GM18520 (cell line): ENCODE measurements around the gene PGAM2.

Experiments used
- ATAC-seq: cut with Tn5 transposase; IDR thresholded peaks from one replicate; pipeline ENCODE4 v1.9.1; 2021; ENCODE audit not compliant: unreplicated experiment

PGAM2 gene

DNA sequence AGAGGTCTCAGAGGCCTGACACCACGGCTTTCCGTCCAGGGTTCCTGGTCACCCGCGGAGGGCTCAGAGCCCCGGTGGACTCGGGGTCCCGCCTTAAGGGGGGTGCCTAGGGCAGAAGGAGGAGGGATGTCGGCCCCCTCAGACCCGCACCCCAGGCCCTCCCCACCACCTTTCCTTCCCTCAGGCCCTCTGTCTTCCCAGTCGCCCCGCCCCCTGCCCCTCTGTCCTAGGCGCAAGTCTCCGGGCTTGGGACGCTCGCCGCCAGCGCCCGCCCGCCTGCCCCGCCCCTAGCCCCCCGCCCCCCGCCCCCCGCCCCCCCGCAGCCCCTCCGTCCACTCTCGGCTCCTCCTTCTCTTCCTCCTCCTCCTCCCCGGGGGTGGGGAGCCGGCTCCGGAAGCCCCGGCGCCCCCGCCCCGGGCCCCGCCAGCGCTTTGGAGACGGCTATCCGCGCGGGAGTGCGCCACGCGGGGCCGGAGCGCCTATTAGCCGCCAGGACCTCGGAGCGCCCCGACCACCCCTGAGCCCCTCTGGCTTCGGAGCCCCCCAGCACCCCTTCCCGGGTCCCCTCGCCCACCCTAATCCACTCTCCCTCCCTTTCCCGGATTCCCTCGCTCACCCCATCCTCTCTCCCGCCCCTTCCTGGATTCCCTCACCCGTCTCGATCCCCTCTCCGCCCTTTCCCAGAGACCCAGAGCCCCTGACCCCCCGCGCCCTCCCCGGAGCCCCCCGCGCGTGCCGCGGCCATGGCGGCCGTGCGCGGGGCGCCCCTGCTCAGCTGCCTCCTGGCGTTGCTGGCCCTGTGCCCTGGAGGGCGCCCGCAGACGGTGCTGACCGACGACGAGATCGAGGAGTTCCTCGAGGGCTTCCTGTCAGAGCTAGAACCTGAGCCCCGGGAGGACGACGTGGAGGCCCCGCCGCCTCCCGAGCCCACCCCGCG, 38.8 kb upstream of the PGAM2 start, which contains the start of gene AEBP1:
TSS of gene AEBP1 (plus strand) at position 423 of the 937 bp plus-strand sequence. CDS start at position 744, 321 bp downstream.
- ATAC-seq = no peak

DNA sequence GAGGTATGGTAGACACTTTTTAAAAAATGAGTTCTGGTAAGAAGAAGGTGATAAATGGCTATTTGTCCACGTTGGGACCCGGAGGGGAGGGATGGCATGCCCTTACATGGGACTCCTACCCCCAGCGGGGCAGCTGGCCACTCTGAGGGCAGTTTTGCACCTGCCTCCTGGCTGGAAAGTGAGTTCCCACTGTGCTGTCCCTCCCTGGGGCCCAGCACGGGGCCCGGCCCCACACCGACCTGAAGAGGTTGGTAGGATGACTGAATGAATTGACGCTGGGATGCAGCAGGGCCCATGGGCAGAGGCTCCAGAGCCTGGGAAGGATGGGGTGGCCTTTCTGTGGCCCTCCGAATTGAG, 38.2 kb upstream of the PGAM2 start:
- ATAC-seq = no peak

DNA sequence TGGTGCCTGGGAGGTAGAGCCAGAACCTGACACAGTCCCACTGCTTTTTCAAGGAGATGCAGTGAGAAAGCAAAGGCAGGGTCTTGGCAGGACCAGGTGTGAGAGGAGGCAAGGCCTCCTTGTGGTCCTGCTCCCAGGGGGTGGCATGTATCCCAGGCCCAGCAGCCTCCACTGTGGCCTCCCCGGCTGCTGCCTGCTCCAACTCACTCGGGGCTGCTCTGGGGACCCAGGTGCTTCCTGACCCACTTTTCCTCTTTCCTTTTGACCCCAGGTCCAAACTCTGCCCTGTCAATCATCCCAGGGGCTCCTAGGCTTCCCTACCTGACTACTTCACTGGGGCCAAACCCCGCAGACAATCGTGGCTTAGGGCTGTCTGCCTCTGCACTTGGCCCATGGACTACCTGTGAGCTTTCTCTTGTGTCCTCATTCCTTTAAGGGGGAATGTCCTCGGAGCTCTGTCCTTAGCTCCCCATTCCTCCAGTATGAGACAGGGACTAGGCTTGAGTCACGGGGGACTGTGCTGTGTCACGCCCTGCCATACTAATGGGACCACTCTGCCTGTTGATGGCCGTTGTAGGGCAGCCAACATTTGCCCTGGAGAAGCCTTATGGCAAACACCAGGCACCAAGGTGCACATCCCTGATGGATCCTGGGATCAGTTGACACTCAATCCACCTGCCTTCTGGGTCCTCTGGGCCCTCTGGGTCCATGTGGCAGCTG, 37.6 kb upstream of the PGAM2 start:
- ATAC-seq = no peak

DNA sequence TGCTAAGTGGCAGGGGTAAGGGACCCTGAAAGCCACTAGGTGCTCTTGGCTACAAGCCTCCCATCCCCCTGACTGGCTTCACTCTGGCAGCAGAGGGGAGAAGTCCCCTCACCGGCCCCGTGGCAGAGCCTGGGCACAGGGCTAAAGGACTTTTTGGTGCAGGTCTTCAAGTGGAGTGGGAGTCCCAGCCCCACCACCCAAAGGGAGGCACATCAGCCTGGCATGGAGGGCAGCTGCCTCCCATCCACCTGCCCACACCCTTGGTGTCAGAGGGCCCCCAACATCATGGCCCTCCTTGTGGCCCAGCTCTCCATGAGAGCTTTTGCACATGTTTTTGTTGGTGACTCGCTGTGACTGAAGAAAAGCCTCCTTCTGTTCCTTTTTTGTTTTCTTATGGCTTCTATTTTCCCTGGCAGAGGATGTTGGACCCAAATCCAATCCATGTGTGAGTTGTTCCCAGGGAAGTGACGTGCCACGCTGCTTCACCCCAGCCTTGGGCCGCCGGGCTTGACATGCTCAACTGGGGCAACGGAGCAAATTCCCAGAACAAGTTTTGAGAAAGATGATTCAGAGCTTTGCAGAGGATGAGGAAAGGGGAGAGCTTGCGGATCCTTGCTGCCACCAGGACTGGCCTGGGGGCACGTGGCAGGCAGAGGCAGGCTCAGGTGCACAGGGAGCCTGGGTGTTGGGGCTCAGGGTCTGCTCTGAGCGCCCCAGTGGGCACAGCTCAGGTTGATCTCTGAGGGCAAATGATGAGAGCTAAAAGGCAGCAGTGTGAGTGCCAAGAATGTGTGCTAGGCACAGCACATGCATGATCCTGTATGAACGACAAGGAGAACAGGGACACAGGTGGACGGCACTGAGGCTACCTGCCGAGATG, 36.8 kb upstream of the PGAM2 start:
- ATAC-seq = no peak

DNA sequence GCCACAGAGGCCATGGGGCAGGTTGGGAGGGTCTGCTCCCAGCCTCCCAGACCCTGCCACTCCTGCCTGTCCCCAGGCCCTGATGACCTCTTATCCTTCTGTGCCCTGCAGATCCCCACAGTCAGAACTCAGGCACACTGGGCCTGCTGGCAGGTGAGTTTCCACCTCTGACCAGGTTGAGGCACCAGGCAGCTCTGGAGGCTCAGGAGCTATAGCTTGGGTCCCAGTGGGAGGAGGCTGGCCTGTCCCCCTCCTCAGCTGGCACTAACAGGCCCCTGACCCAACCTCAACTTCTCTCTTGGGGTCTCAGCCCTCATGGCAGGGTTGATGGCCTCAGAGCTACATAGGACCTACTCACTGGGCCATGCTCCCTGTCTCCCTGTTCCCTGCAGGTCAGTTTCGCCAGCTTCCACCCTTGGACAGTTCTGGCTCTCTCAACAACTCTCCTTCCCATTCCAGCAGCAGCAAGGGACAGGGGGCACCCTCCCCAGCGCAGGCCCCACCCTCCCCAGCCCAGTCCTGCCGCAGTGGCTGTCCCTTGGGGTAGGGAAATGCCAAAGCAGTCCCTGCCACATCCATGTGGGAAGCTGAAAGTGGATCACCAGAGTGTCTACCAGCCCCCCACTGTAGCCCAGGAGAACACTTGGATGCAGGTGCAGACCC, 36.1 kb upstream of the PGAM2 start:
- no peak for ATAC-seq

DNA sequence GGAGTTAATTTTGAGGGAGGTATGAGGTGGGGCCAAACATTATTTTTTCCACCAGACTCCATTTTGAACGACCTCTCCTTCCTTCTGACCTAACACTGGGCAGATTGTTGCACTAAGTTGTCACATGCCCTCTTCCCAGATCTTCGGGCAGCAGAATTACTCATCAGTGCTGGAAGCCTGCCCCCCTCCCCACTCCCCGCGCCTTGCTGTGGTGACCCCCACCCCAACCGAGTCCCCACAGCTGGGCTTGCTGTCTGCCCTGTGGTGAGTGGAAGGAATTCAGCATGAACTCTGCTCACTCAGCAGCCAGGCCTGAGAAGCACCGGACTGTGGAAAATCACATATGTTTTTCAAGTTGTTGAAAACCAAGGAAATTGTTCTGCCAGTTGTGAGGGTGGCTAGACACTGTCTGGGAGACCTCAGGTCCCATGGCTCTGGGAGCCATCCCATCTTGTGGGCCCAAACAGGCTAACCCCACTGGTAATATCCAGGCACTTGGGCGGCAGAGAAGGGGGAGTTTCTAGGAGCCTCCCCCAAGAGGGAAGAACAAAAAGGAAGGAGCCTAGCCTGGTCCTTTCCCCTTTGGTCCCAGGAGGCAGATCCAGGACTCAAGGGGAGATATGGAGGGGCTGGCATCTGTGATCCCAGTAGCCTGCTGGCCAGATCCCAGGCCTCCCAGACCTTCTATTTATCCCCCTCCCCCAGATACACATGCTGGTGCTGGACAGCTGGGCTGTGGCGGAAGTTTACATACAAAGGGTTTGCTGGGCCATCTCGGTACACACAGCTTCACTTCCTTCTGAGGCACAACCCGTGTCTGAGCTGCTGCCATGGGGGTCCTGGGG, 35.3 kb upstream of the PGAM2 start:
- ATAC-seq = no peak

DNA sequence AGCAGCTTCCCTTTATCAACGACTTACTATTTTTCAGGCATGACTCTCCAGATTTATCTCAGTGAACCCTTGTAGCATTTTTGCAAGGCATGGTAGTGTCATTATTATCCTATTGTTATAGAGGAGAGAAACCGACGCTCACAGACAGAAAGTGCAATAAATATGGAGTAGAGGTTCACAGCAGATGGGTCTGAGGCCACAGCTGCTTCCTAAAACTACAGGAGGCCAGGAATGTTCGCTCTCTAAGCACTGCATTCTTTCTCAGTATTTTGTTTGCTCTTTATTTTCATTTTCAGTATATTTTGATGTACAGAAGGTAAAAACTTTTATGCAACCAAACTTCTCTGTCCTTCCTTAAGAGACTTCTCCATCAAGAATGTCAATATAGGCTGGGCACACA, 34.3 kb upstream of the PGAM2 start:
- ATAC-seq = no peak

DNA sequence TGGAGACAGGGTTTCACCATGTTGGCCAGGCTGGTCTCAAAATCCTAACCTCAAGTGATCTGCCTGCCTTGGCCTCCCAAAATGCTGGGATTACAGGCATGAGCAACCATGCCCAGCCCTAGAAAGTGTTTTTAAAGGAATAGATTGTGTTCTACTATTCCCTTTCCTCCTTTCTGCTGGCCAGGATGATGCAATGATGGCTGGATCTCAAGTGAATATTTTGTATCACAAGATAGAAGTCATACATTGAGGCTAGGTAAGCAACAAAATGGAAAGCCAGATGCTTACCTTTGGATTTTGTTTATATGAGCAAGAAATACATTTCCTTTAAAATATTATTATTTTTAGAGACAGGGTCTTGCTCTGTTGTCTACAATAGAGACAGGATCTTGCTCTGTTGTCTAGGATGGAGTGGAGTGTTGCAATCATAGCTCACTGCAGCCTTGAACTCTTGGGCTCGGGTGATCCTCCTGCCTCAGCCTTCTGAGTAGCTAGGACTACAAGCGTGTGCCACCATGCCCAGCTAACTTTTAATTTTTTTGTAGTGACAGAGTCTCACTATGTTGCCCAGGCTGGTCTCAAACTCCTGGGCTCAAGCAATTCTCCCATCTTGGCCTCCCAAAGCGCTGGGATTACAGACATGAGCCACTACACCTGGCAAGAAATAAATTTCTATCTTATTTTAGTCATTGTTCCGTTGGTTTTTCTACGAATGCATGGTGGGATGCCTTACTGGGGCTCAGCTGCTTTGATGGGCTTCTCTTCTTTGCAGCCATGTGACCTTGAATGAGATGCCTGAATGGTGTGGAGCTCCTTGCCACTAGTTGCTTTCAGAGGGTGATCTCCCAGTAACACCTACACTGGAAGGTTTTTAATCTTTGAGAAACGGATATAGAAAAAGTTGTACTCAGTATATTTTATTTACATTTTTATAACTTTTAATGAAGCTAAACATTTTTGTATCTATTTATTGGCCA, 33.0 kb upstream of the PGAM2 start:
- ATAC-seq = no peak

DNA sequence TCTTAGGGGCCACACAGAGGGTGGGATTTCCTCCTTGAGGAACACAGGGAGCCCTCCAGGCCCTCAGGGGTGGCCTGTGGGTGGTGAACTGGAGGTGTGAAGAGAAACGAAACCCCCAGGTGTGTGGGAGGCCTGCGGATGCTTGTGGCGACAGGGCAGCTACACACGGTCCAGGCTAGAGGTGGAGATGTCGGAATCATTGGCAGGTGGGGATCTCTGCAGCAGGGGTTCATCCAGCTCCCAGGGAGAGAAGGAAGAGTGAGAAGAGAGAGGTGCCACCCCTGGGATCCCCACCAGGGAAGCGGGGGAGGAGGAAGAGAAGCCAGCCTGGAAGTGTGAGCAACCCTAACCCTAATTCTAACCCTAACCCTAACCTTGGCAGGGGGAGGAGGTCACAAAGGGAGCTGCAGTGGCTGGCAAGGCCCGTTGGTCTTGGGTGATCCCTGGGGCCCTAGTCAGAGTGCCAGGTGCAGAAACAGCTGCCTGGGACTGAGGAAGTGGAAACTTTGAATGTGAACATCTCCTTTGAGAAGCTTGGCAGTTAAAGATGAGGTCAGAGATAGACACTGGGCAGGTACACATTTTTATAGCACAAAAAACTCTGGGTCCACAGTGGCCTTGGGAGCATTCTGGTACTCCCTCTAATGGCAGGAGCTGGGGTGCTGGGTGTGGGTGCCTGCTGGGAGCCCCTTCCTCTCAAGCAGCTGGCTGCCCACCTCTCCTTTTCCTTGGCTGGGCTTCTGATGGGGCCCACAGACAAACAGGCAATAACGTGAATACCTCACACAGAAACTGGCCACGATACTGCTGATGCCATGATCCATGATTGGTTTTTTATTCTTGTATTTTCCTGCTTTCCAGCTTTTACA, 31.9 kb upstream of the PGAM2 start:
- no peak for ATAC-seq

DNA sequence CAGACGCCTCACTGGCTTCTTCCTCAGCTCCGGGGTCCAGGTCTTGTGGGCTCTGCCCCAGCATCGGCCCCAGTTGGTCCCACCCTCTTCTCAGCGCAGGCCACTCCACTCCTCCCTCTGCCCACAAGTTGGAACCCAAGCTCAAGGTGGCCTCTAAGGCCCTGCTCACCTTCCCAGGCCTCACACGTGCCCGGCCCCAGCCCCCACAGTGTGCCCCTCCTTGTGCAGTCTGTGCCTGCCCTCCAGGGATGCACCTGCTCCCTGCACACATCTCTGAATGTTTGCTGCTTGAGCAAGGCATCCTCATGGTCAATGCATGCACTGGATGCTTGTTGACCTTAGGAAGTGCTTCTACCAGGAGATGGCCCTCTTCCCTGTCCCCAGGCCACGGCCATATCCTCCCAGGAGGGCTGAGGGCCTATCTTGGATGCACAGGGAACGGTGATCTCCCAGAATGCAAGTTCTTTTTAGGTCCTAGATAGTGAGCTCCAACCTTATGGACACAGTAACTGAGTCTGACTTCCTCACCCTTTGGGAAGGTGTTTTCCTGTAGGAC, 31.0 kb upstream of the PGAM2 start:
- ATAC-seq = no peak

DNA sequence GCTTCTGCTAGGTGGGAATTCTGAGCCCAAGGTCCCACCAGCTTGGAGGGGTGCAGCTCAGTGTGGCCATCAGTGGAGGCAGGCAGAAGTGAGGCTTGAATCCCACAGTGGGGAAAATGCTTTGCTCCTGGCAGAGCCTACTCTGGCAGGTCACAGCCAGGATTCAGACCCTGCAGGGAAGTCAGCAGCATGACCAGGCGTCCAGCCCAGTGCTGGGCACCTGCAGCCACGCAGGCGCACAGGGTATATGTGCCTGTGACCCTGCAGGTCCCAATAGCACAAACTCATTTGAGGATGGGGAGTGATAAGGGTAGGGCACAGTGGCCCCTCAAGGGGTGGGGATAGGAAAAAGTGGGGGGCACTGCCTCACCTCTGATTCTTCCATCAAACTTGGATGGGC, 30.4 kb upstream of the PGAM2 start:
- ATAC-seq = no peak

DNA sequence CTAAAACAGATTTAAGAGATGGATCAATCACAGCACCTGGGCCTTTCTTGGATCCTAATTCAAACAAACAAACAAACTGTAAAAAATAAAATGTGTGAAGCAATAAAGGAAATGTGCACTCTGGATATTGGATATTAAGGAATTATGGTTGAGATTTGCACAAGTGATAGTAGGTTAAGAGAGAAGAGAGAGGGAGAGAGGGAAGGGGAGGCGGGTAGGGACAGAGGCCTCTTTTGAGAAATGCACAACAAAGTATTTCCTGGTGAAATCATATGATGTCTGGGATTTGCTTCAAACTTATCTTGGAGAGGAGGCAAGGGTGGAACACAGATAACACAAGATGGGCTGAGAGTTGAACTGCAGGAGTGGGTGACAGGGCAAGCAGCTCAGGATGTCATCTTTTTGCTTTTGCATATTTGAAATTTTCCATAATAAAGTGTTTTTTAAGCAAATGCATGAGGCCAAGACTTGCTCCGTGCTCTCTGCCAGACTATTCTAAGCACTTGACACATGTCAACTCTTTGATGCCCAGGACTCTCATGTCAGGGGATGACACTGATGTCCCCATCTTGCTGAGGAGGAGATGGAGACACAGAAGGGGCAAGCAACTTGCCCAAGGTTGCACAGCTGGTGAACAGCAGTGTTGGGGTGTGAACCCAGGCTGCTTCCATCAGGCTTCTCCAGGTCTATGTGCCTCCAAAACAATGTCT, 29.7 kb upstream of the PGAM2 start:
- no peak for ATAC-seq

DNA sequence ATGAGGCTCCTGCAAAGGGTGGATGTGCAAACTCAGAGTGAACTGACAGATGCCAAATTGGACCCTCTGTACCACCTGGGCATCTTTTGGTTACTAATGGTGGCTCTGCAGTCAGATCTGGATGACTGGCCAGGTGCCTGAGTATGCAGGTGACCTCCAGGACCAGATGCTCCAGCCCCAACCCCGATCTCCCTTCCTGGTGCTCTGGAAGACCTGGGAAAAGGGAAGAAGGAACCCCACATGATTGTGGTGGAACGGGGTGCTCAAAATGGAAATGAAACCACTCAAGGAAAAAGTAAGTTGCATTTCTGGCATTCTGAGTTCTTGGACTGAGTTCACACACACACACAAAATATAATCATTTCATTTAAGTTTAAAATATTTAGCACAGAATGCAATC, 29.0 kb upstream of the PGAM2 start:
- no peak for ATAC-seq

DNA sequence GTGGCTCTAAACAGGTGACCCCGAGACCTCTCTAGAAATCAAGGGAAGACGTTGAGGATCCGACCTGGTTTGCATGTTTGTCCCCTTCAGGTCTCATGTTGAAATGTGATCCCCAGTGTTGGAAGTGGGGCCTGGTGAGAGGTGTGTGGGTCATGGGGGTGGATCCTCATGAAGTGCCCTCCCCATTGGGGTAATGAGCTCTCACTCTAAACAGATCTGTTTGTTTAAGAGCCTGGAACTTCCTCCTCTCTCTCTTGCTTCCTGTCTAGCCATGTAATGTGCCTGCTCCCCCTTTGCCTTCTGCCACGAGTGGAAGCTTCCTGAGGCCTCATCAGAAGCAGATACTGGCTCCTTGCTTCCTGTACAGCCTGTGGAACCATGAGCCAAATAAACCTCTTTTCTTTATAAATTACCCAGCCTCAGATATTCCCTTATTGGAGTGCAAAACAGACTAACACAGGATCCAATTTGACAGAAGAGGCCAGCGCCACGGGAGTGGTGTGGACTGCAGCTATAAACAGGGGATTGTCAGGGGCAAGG, 27.8 kb upstream of the PGAM2 start:
- no peak for ATAC-seq

DNA sequence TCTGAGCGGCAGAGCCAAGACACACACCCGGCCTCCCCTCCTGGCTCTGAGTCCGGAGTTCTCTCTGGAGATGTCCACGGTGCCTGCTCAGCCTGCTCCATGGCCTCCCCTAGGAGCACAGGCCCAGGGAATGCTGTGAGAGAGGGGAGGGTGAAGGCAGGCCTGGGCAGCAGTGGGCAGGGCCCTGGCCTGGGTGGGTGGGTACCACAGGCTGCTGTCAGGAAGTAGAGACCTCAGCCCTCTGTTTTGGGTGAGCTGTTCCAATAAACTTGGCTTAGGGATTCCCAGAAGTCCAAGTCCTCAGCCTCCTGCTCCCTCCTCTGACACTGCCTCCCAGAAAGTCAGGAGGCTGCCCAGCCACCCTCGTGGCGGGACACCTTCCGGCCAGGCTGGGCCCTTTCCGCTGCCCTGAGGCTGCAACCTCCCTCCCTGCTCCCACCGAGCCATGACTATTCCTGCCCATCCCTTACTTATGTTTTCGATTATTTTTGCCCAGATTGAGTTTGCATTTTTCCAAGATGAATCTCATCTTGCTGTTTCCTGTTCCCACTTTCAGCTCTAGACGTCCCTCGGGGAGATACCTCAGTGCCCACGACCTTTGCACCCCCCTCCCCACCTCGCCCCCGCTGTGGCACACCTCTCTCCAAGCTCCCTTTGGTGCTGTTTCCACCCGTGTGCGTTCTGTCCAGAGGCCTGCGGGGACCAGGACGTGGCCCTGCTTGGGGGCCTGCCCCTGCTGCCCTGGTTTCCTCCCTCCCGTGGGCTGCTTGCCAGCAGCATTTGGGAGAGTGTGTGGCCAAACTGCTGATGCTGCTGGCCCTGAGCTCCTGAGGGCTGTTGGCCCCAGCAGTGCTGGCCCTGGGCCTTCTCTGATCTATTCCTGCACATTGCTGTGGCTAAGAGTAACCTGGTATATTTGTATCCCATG, 22.8 kb upstream of the PGAM2 start:
- ATAC-seq = no peak
